ENCODE data around the gene ERCC1. TPM values are rescaled to one million over a fixed set of nuclear protein-coding genes. Genes with fewer than 3 reads are reported as not detected.

Gene ERCC1
- total and polyA plus RNA-seq, 2 of the 13 experiments (the other 11 are each of a cell fraction or from before 2014, with no cell fraction given): 40.0 to 66.4 TPM

- 0 out of 2 replicates have a peak, but pooled peaks have one; percentile 9 for TF ChIP-seq ZNF280B (CRISPR knock-in tag; IDR thresholded peaks at IDR 0.05; ENCODE audit: borderline replicate concordance)
- TF ChIP-seq JUNB (CRISPR knock-in tag; IDR thresholded peaks at IDR 0.05; ENCODE audit: borderline replicate concordance): no peak
- TF ChIP-seq, protein P1, sequence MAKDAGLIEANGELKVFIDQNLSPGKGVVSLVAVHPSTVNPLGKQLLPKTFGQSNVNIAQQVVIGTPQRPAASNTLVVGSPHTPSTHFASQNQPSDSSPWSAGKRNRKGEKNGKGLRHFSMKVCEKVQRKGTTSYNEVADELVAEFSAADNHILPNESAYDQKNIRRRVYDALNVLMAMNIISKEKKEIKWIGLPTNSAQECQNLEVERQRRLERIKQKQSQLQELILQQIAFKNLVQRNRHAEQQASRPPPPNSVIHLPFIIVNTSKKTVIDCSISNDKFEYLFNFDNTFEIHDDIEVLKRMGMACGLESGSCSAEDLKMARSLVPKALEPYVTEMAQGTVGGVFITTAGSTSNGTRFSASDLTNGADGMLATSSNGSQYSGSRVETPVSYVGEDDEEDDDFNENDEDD (CRISPR knock-in tag; IDR thresholded peaks at IDR 0.05; ENCODE audit: borderline replicate concordance): peak; percentile 19; the same call in 1 of the 2 replicates
- TF ChIP-seq ZNF280D (CRISPR knock-in tag; IDR thresholded peaks at IDR 0.05): no peak
- no peak for TF ChIP-seq HIVEP1 (CRISPR knock-in tag; IDR thresholded peaks at IDR 0.05)
- TF ChIP-seq POGZ (CRISPR knock-in tag; IDR thresholded peaks at IDR 0.05): no peak
- peak; percentile 48 for TF ChIP-seq ZFX (CRISPR knock-in tag; IDR thresholded peaks at IDR 0.05; ENCODE audit: low read depth)
- TF ChIP-seq SIN3B (IDR thresholded peaks at IDR 0.05; ENCODE audit: low read length): no peak
- TF ChIP-seq ZNF770 (CRISPR knock-in tag; IDR thresholded peaks at IDR 0.05): peak; percentile 45; the same call in 1 of the 2 replicates
- no peak for TF ChIP-seq MLLT10 (CRISPR knock-in tag; IDR thresholded peaks at IDR 0.05)
These were observed 17.3 kb upstream of the ERCC1 start (continued) for GRCh38 chr19:45440873-45441654.
